Measurements from ENCODE around the gene ADGRF1. TPM values are rescaled to one million over a fixed set of nuclear protein-coding genes. Genes with fewer than 3 reads are reported as not detected.

Gene ADGRF1
- total and polyA plus RNA-seq, 11 donors: 0.23 TPM; not detected in 10

DNA sequence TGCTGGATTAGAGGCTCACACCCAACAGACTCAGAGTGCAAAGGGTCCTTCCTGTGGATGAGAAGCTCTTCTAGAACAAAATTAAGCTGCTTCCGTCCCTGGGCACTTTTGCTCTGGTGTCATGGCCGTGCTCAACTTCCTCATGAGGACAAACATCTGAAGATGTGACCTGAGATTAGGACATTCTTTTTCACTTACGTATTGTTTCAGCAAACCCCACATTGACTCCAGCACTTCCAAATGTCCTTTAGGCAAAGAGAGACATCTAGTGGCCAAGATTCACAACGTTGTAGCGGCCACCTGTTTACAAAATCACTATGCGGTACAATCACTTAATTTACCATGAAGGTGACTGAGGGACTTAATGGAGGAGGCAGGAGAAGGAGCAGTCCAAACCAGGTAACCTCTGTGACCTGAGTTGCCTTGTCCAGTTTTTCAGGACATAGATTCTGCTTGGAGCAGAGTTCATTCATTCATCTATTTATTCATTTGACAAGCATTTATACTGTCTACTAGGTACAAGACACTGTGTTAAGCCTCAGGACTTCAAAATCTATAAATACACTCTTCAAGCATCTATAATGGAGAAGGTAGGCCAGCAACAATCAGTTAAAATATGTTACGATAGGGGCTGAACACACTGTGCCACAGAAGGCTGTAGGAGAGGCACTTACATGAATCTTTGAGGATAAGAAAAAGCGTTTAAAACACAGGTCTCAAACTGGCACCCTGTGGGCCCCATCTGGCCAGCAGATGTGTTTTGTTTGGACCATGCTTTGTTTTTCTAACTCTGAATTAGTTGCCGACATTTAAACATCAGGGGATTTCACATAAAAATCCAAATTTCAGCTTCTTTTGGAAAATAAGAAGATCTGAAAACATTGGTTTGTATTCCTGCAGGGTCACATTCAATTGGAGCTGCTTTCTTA lies 5.6 kb upstream of the ADGRF1 start:
- ATAC-seq (peak; percentile 71 to 91 (median 84)), DNase-seq (peak in 4 of 5 donors; percentile 35 to 50 (median 44))
- Histone ChIP-seq H3K4me1 (peaks cover 0 to 13% (median 5%) of the 10 kb centered on the region in 12 donors), H3K36me3 (no peaks in the 10 kb centered on the region), H3K27ac (peak overlapping the region in 4 of 12 donors; percentile 12 to 54 (median 36)), H3K27me3 (no peaks in the 10 kb centered on the region), H3K4me3 (no peak overlapping the region), H3K9me3 (no peaks in the 10 kb centered on the region)
- intact Hi-C loops (cut with DNase I): loop anchor here (1.0 to 10.0 kb wide), 8 partner anchors 35 to 633 kb away; no protein-coding TSS in a partner anchor
- 15 to 22% (median 19%) methylated on average over 9 of the region's 9 CpGs for WGBS, 4 donors
- TF ChIP-seq, protein P1, sequence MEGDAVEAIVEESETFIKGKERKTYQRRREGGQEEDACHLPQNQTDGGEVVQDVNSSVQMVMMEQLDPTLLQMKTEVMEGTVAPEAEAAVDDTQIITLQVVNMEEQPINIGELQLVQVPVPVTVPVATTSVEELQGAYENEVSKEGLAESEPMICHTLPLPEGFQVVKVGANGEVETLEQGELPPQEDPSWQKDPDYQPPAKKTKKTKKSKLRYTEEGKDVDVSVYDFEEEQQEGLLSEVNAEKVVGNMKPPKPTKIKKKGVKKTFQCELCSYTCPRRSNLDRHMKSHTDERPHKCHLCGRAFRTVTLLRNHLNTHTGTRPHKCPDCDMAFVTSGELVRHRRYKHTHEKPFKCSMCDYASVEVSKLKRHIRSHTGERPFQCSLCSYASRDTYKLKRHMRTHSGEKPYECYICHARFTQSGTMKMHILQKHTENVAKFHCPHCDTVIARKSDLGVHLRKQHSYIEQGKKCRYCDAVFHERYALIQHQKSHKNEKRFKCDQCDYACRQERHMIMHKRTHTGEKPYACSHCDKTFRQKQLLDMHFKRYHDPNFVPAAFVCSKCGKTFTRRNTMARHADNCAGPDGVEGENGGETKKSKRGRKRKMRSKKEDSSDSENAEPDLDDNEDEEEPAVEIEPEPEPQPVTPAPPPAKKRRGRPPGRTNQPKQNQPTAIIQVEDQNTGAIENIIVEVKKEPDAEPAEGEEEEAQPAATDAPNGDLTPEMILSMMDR (IDR thresholded peaks at IDR 0.05): peak; percentile 48 to 87 (median 78)
- no peak for TF ChIP-seq POLR2A (IDR thresholded peaks at IDR 0.05)

DNA sequence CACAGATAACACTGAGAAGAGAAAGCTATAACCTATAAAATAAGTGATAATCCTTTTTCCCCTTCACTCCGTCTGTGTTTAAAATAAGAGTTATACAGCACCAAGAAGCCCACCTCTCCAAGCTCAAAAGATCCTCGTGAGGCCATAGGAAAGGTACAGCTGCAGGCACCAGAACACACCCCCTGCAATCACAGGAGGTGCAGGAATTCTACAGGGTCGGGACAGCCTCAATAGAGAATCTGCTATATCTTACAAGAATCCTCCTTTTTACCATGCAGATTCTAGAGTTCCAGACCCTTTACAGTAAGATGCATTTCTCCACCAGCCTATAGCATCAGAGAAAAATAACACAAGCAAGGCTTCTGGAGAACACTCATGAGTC lies 5.0 kb upstream of the ADGRF1 start:
- no peaks in the 10 kb centered on the region for H3K9me3 ChIP-seq
- ATAC-seq: peak in 1 of 4 donors; percentile 22
- 41 to 68% (median 59%) methylated on average over 3 of the region's 3 CpGs for WGBS, 4 donors
- no peaks in the 10 kb centered on the region for H3K36me3 ChIP-seq
- peaks cover 0 to 13% (median 5%) of the 10 kb centered on the region in 12 donors for H3K4me1 ChIP-seq
- no peak for DNase-seq
- peak overlapping the region in 4 of 12 donors; percentile 12 to 54 (median 36) for H3K27ac ChIP-seq
- TF ChIP-seq POLR2A (IDR thresholded peaks at IDR 0.05): no peak
- TF ChIP-seq, protein P1 (IDR thresholded peaks at IDR 0.05): no peak
- no peaks in the 10 kb centered on the region for H3K27me3 ChIP-seq
- intact Hi-C loops (cut with DNase I): loop anchor here (1.0 to 10.0 kb wide), 8 partner anchors 35 to 632 kb away; no protein-coding TSS in a partner anchor
- H3K4me3 ChIP-seq: no peak overlapping the region

DNA sequence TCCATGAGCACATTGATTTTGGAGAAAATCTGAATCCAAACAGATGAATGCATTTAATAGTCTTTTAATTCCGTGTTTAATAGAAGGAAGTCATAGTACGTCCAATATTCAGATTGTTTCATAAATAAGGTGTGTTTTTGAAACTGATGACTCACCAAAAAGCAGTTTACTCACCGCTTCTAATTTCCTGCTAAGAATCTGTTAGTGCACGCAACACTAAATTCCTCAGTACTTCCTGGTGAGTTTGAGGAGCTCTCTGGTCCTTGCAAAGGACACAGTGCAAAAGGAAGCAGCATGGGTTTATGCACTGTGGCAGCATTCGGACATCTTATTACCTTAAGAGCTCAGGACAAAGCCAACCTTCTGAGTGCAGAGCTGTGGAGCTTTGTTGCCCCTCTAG lies 2.3 kb upstream of the ADGRF1 start:
- Histone ChIP-seq H3K27ac (no peak overlapping the region), H3K27me3 (no peaks in the 10 kb centered on the region), H3K9me3 (no peaks in the 10 kb centered on the region), H3K4me1 (peaks cover 0 to 13% (median 5%) of the 10 kb centered on the region in 12 donors), H3K4me3 (no peak overlapping the region), H3K36me3 (no peaks in the 10 kb centered on the region)
- 48 to 72% (median 67%) methylated on average over 5 of the region's 5 CpGs for WGBS, 4 donors
- ATAC-seq (no peak), DNase-seq (no peak)
- no peak for TF ChIP-seq POLR2A (IDR thresholded peaks at IDR 0.05)
- TF ChIP-seq, protein P1 (IDR thresholded peaks at IDR 0.05): no peak
- intact Hi-C loops (cut with DNase I): loop anchor here in 3 of 10 donors (5.0 to 10.0 kb wide), 3 partner anchors 187 to 630 kb away; no protein-coding TSS in a partner anchor

DNA sequence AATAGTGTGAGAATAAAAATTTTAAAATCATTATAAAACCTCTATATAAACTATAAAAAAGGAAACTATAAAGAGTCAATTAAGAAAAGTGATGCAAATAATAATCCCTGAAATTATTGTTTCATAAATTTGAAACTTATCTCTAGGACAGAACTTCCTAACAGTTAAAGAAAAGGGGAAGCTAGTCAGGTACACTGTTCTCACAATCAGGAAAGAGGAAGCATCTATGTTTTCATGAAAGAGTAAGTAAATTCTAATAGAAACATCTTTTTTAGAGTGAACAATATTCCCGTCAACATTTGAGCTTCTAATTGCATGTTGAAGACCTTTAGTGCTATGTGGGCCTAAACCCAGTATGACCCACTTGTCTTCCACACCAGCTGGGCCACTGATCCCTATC lies 1.2 kb upstream of the ADGRF1 start:
- intact Hi-C loops (cut with DNase I): loop anchor here in 3 of 10 donors (5.0 to 10.0 kb wide), 3 partner anchors 186 to 628 kb away; no protein-coding TSS in a partner anchor
- Histone ChIP-seq H3K9me3 (no peaks in the 10 kb centered on the region), H3K4me3 (no peak overlapping the region), H3K36me3 (no peaks in the 10 kb centered on the region), H3K27ac (no peak overlapping the region), H3K27me3 (no peaks in the 10 kb centered on the region), H3K4me1 (peaks cover 0 to 13% (median 5%) of the 10 kb centered on the region in 12 donors)
- no peak for TF ChIP-seq POLR2A (IDR thresholded peaks at IDR 0.05)
- TF ChIP-seq, protein P1 (IDR thresholded peaks at IDR 0.05): no peak
- DNase-seq: no peak
- ATAC-seq: no peak
- WGBS, 4 donors: 84 to 93% (median 88%) methylated on average over 1 of the region's 1 CpG
